Measurements from ENCODE around the gene NYAP2.

NYAP2 gene

GRCh38 chr2:225431105-225431863 lies 31.8 kb downstream of the NYAP2 start:
- FAIRE-seq, result no peak

GRCh38 chr2:225434014-225434413 lies 34.5 kb downstream of the NYAP2 start:
- FAIRE-seq, result no peak

- FAIRE-seq, result no peak
Measured at GRCh38 chr2:225437319-225437718, 37.8 kb downstream of the NYAP2 start.

GRCh38 chr2:225438248-225438647 lies 38.7 kb downstream of the NYAP2 start:
- no peak for FAIRE-seq

- no peak for FAIRE-seq
Measured at GRCh38 chr2:225452677-225453076, 53.2 kb downstream of the NYAP2 start.

GRCh38 chr2:225454412-225454811 lies 54.9 kb downstream of the NYAP2 start:
- no peak for FAIRE-seq

- no peak for FAIRE-seq
Measured at GRCh38 chr2:225456619-225457260, 57.2 kb downstream of the NYAP2 start.

- no peak for FAIRE-seq
Measured at GRCh38 chr2:225457482-225457881, 58.0 kb downstream of the NYAP2 start.

GRCh38 chr2:225458431-225459117 lies 59.1 kb downstream of the NYAP2 start:
- FAIRE-seq, result no peak

GRCh38 chr2:225462417-225462816 lies 62.9 kb downstream of the NYAP2 start:
- FAIRE-seq, result no peak

GRCh38 chr2:225462945-225463344 lies 63.4 kb downstream of the NYAP2 start:
- FAIRE-seq, result no peak

GRCh38 chr2:225463449-225463848 lies 63.9 kb downstream of the NYAP2 start:
- FAIRE-seq, result no peak

GRCh38 chr2:225464346-225465025 lies 65.0 kb downstream of the NYAP2 start:
- FAIRE-seq, result no peak

GRCh38 chr2:225465827-225466226 lies 66.3 kb downstream of the NYAP2 start:
- FAIRE-seq, result no peak

GRCh38 chr2:225466891-225467604 lies 67.5 kb downstream of the NYAP2 start:
- FAIRE-seq, result no peak

- FAIRE-seq, result no peak
Measured at GRCh38 chr2:225468131-225468530, 68.6 kb downstream of the NYAP2 start.

GRCh38 chr2:225471039-225471438 lies 71.5 kb downstream of the NYAP2 start:
- FAIRE-seq, result no peak

- FAIRE-seq, result no peak
Measured at GRCh38 chr2:225471482-225471881, 72.0 kb downstream of the NYAP2 start.

GRCh38 chr2:225472161-225472560 lies 72.7 kb downstream of the NYAP2 start:
- no peak for FAIRE-seq

- no peak for FAIRE-seq
Measured at GRCh38 chr2:225479386-225479785, 79.9 kb downstream of the NYAP2 start.

GRCh38 chr2:225484751-225485150 lies 85.2 kb downstream of the NYAP2 start:
- no peak for FAIRE-seq

- FAIRE-seq, result no peak
Measured at GRCh38 chr2:225486236-225486635, 86.7 kb downstream of the NYAP2 start.
